IMR-90 (cell line): ENCODE results near the gene AKIP1. TPM values are rescaled to one million over a fixed set of nuclear protein-coding genes. Genes with fewer than 3 reads are reported as not detected.
A peak's percentile ranks its signal among the peaks of the same experiment; 100 is the strongest.

Experiments
- ATAC-seq: fragments of 200-7000 bp; cut with Tn5 transposase; 2 replicates; pipeline ENCODE4 v1.9.1; 2020; ENCODE audit warnings: low read depth, mild to moderate bottlenecking, moderate library complexity
- BruUV-seq: library from RNA; stranded (reverse); fragments of 400-500 nt; replicated peaks from 2 replicates; lab custom pipeline; 2021; lab: Mats Ljungman, UMichigan
- CTCF ChIA-PET: fragments of 300-600 bp; formaldehyde crosslinking; extraction: SDS; loops from one replicate; lab custom pipeline; 2021; ENCODE audit warnings: antibody characterized with exemption; lab: Yijun Ruan, JAX
- POLR2A ChIA-PET: fragments of 300-600 bp; sonication (Branson Sonifier 250); formaldehyde crosslinking; loops from one replicate; lab custom pipeline; 2022; ENCODE audit warnings: antibody characterized with exemption; ENCODE audit not compliant: unreplicated experiment; lab: Charles Lee
- DNase-seq: peaks from one replicate; pipeline ENCODE4 v3.0.0; 2013
- H2AFZ ChIP-seq: replicated peaks from 2 replicates; pipeline ENCODE3; 2013; ENCODE audit warnings: low read length, mild to moderate bottlenecking; ENCODE audit not compliant: poor library complexity
- H2AK5ac ChIP-seq: 2 replicates; pipeline ENCODE4 v1.6.1; 2013; ENCODE audit warnings: low read depth, low read length, inconsistent platforms
- H2AK9ac ChIP-seq: replicated peaks from 2 replicates; pipeline ENCODE3; 2013; ENCODE audit warnings: mild to moderate bottlenecking, low read depth, low read length, moderate library complexity; ENCODE audit not compliant: poor library complexity
- H2BK120ac ChIP-seq: 2 replicates; pipeline ENCODE4 v1.6.1; 2013; ENCODE audit warnings: low read depth, low read length, inconsistent platforms
- H2BK15ac ChIP-seq: 3 replicates; pipeline ENCODE4 v1.6.1; 2013; ENCODE audit warnings: low read depth, low read length, inconsistent platforms
- H2BK20ac ChIP-seq: 2 replicates; pipeline ENCODE4 v1.6.1; 2013; ENCODE audit warnings: low read depth, mild to moderate bottlenecking, inconsistent platforms, low read length, moderate library complexity
- H2BK5ac ChIP-seq: 2 replicates; pipeline ENCODE4 v1.6.1; 2013; ENCODE audit warnings: mild to moderate bottlenecking, low read depth, low read length, inconsistent platforms; ENCODE audit not compliant: poor library complexity, severe bottlenecking
- H3K14ac ChIP-seq: replicated peaks from 2 replicates; pipeline ENCODE4 v1.6.1; 2013; ENCODE audit warnings: low read depth, low read length, inconsistent platforms
- H3K18ac ChIP-seq: 2 replicates; pipeline ENCODE4 v1.6.1; 2013; ENCODE audit warnings: low read depth, low read length, control low read depth
- H3K23ac ChIP-seq: 2 replicates; pipeline ENCODE4 v1.6.1; 2013; ENCODE audit warnings: low read depth, low read length, inconsistent platforms
- H3K27ac ChIP-seq: 2 replicates; pipeline ENCODE4 v1.5.1; 2013; ENCODE audit warnings: mild to moderate bottlenecking, control low read depth, low read length; ENCODE audit not compliant: insufficient read depth
- H3K27me3 ChIP-seq: 2 replicates; pipeline ENCODE4 v1.6.1; 2013; ENCODE audit warnings: low read length; ENCODE audit not compliant: control insufficient read depth, insufficient read depth
- H3K36me3 ChIP-seq: 2 replicates; pipeline ENCODE4 v1.6.1; 2013; ENCODE audit warnings: low read length, mixed read lengths; ENCODE audit not compliant: control insufficient read depth, insufficient read depth
- H3K4ac ChIP-seq: 2 replicates; pipeline ENCODE4 v1.6.1; 2013; ENCODE audit warnings: low read depth, low read length, inconsistent platforms
- H3K4me1 ChIP-seq: 2 replicates; pipeline ENCODE4 v1.6.1; 2013; ENCODE audit warnings: low read length, mixed read lengths; ENCODE audit not compliant: control insufficient read depth, insufficient read depth
- H3K4me2 ChIP-seq: 2 replicates; pipeline ENCODE4 v1.6.1; 2013; ENCODE audit warnings: low read depth, mild to moderate bottlenecking, control low read depth, low read length, moderate library complexity
- H3K4me3 ChIP-seq: 2 replicates; pipeline ENCODE4 v1.5.1; 2013; ENCODE audit warnings: low read depth, mild to moderate bottlenecking, control low read depth, low read length, moderate library complexity; ENCODE audit not compliant: insufficient read depth
- H3K56ac ChIP-seq: 2 replicates; pipeline ENCODE4 v1.6.1; 2013; ENCODE audit warnings: low read length, inconsistent platforms; ENCODE audit not compliant: insufficient read depth; ENCODE audit errors: extremely low read depth
- H3K79me1 ChIP-seq, 2 experiments: 2 replicates each; pipeline ENCODE4 v1.6.1; 2013; ENCODE audit warnings: low read length in 2 of 2, inconsistent platforms in 1 of 2, low read depth in 1 of 2
- H3K9ac ChIP-seq: 2 replicates; pipeline ENCODE4 v1.6.1; 2013; ENCODE audit warnings: low read depth, low read length, control low read depth
- H3K9me1 ChIP-seq: 2 replicates; pipeline ENCODE4 v1.6.1; 2013; ENCODE audit warnings: low read length, inconsistent platforms; ENCODE audit not compliant: insufficient read depth
- H3K9me3 ChIP-seq: 2 replicates; pipeline ENCODE4 v1.6.1; 2013; ENCODE audit warnings: low read length; ENCODE audit not compliant: control insufficient read depth, insufficient read depth
- H4K20me1 ChIP-seq: 2 replicates; pipeline ENCODE4 v1.6.1; 2013; ENCODE audit warnings: low read length, inconsistent platforms; ENCODE audit not compliant: insufficient read depth
- H4K5ac ChIP-seq: 2 replicates; pipeline ENCODE4 v1.6.1; 2013; ENCODE audit warnings: mild to moderate bottlenecking, low read depth, low read length, control low read depth
- H4K8ac ChIP-seq, 2 experiments: 2 replicates each; pipeline ENCODE4 v1.6.1; 2013; ENCODE audit warnings: low read depth in 2 of 2, low read length in 2 of 2, control low read depth in 1 of 2, inconsistent platforms in 1 of 2
- H4K91ac ChIP-seq: 2 replicates; pipeline ENCODE4 v1.6.1; 2013; ENCODE audit warnings: low read depth, low read length, inconsistent platforms; ENCODE audit not compliant: insufficient read depth
- BHLHE40 ChIP-seq: fragments of 150-350 bp; IDR thresholded peaks from 2 replicates; pipeline ENCODE4 v1.6.1; 2016; ENCODE audit warnings: mild to moderate bottlenecking, low read depth, low read length
- CHD1 ChIP-seq: IDR thresholded peaks from 2 replicates; pipeline ENCODE4 v1.6.1; 2012; ENCODE audit warnings: low read depth, low read length, improper control_type of control experiment
- FOS ChIP-seq: fragments of 150-350 bp; IDR thresholded peaks from 2 replicates; pipeline ENCODE4 v1.6.1; 2016; ENCODE audit warnings: low read depth, low read length
- MAFK ChIP-seq: IDR thresholded peaks from 2 replicates; pipeline ENCODE4 v1.6.1; 2012; ENCODE audit warnings: low read depth, low read length, improper control_type of control experiment
- MAZ ChIP-seq: IDR thresholded peaks from 2 replicates; pipeline ENCODE4 v1.6.1; 2012; ENCODE audit warnings: low read depth, mild to moderate bottlenecking, low read length, improper control_type of control experiment, moderate library complexity, borderline replicate concordance
- MXI1 ChIP-seq: IDR thresholded peaks from 2 replicates; pipeline ENCODE4 v1.6.1; 2012; ENCODE audit warnings: low read depth, mild to moderate bottlenecking, low read length, moderate library complexity, borderline replicate concordance
- NFE2L2 ChIP-seq: fragments of 150-350 bp; IDR thresholded peaks from 2 replicates; pipeline ENCODE4 v1.6.1; 2016; ENCODE audit warnings: low read depth, mild to moderate bottlenecking, low read length
- RAD21 ChIP-seq: IDR thresholded peaks from 2 replicates; pipeline ENCODE4 v1.6.1; 2012; ENCODE audit warnings: low read length, improper control_type of control experiment
- RCOR1 ChIP-seq: IDR thresholded peaks from 2 replicates; pipeline ENCODE4 v1.6.1; 2012; ENCODE audit warnings: mild to moderate bottlenecking, low read length, improper control_type of control experiment; ENCODE audit not compliant: insufficient replicate concordance
- RFX5 ChIP-seq: IDR thresholded peaks from 2 replicates; pipeline ENCODE4 v1.8.0; 2012; ENCODE audit warnings: low read depth, mild to moderate bottlenecking, low read length, moderate library complexity
- SMC3 ChIP-seq: fragments of 150-350 bp; IDR thresholded peaks from 2 replicates; pipeline ENCODE4 v1.6.1; 2016; ENCODE audit warnings: low read depth, mild to moderate bottlenecking, antibody characterized with exemption, low read length, moderate library complexity
- WGBS, 2 experiments: methylation state at CpG; one replicate each; pipeline versions ENCODE4 v1.1.5 to v1.1.7; 2013; ENCODE audit warnings: missing lambda C conversion rate in 2 of 2; ENCODE audit not compliant: insufficient read length in 1 of 2; ENCODE audit errors: extremely low coverage in 2 of 2; 5-methylcytosine and 5-hydroxymethylcytosine counted together
- dilution Hi-C: fragments of 300-500 bp; cut with HindIII; formaldehyde crosslinking; loops from one replicate; pipeline ENCODE4 v1.14.3; 2018; ENCODE audit warnings: low sequenced_read_pairs; ENCODE audit not compliant: unreplicated experiment
- in situ Hi-C: fragments of 300-500 bp; cut with MboI; formaldehyde crosslinking; loops from 3 replicates; pipeline ENCODE4 v1.14.3; 2019; ENCODE audit warnings: low sequenced_read_pairs, inconsistent platforms, mixed read lengths
- intact Hi-C: fragments of 100-400 bp; cut with micrococcal nuclease; formaldehyde crosslinking; loops from 2 replicates; pipeline ENCODE4 v1.10.0; 2022
- polyA plus RNA-seq, 3 experiments: library from polyadenylated mRNA; depleted of rRNA; stranded (reverse); fragments of >200 nt; gene quantifications; 2 replicates each; pipeline ENCODE4 v1.2.3, GENCODE V29; 2012; ENCODE audit warnings: low replicate concordance in 1 of 3
- total RNA-seq: library from RNA; depleted of rRNA; stranded (reverse); fragments of >200 nt; gene quantifications from 2 replicates; pipeline ENCODE4 v1.2.3, GENCODE V29; 2012
- TF ChIP-seq, protein P1 (sequence below): fragments of 150-350 bp; IDR thresholded peaks from 2 replicates; pipeline ENCODE4 v1.6.1; 2016; ENCODE audit warnings: low read depth, mild to moderate bottlenecking, low read length, moderate library complexity, borderline replicate concordance
- TF ChIP-seq, protein P2 (sequence below): conservative IDR thresholded peaks from 2 replicates; pipeline ENCODE4 v1.5.1; 2012; ENCODE audit warnings: mild to moderate bottlenecking, low read depth, low read length, improper control_type of control experiment

The AKIP1 gene
- total and polyA plus RNA-seq, 2 of the 4 experiments (the other 2 are of a cell fraction) = 33.9 to 36.0 TPM

DNA sequence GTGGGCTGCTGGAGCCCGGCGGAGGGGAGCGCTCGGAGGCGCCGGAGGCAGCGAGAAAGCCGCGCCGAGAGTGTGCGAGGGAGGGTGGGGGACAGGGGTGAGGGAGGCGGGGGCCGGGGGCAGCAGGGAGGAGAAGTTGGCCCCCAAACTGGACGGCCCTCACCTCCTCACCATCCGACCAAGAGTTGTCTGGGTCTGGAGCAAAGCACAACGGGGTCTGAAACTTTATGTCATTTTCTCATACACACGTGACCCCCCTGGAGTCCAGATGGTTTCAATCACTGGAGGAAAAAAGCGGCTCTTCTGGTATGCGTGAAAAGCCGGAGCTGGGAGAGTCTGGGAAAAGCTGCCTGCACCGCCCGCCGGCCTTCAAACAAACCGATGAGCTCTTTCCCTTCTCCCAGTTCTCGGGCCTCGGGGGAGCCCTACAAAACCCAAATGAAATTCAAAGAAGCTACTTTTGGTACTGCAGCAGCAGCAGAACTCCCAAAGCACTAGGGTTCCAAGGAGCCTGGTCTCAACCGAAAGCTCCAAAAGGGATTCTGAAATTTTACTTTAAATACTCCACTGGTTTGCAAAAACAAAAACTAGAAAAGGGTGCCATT, 39.7 kb upstream of the AKIP1 start (continued):
- TF ChIP-seq RAD21 = no peak
- TF ChIP-seq MXI1 = 0 out of 2 replicates have a peak, but pooled peaks have one; percentile 21

DNA sequence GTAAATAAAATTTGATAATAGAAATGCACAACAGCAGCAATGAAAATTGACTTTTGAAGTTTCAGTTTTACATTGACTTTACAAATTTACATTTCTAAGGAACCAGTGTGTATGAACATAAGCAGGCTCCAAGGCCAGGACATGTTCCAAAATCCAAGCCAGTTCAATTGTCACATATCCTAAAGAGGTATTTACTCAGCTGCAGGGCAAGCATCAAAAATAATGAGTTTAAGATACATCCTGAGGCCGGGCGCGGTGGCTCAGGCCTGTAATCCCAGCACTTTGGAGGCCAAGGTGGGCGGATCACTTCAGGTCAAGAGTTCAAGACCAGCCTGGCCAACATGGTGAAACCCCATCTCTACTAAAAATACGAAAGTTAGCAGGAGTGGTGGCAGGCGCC, 39.0 kb upstream of the AKIP1 start:
- CTCF ChIA-PET = interaction anchor here (1.4 to 1.8 kb wide), 2 partner anchors 33 to 40 kb away, joined by 4 to 5 read pairs; no protein-coding TSS in a partner anchor
- Histone ChIP-seq H3K27me3 (no peaks in the 10 kb centered on the region), H3K36me3 (no peaks in the 10 kb centered on the region), H3K79me1 (peaks cover 3 to 37% of the 10 kb centered on the region in 2 experiments; a peak in 3 of 4 replicates), H3K4me2 (peak overlapping the region; percentile 84), H3K9me1 (peaks cover 8% of the 10 kb centered on the region), H3K56ac (no peak overlapping the region), H2AK5ac (no peak overlapping the region), H3K9me3 (no peaks in the 10 kb centered on the region), H4K91ac (no peak overlapping the region), H3K18ac (0 out of 2 replicates have a peak overlapping the region, but pooled peaks have one; percentile 1), H2BK20ac (no peak overlapping the region), H2BK120ac (peak overlapping the region; percentile 8), H2AFZ (no peak overlapping the region), H3K4me3 (no peak overlapping the region), H4K5ac (peak overlapping the region; percentile 1; the same call in 1 of the 2 replicates), H3K4ac (peak overlapping the region; percentile 52), H3K4me1 (peaks cover 10% of the 10 kb centered on the region), H4K8ac (peak overlapping the region; percentile 12 to 69; a peak in 2 of 4 replicates), H3K27ac (peak overlapping the region; percentile 48; the same call in 1 of the 2 replicates), H2BK5ac (peak overlapping the region; percentile 77), H2BK15ac (no peak overlapping the region), H3K9ac (0 out of 2 replicates have a peak overlapping the region, but pooled peaks have one; percentile 76), H2AK9ac (no peak overlapping the region), H3K14ac (0 out of 2 replicates have a peak overlapping the region, but pooled peaks have one; percentile 1), H4K20me1 (peaks cover 12% of the 10 kb centered on the region; the same call in 1 of the 2 replicates), H3K23ac (peak overlapping the region; percentile 34; the same call in 1 of the 2 replicates)
- DNase-seq = no peak
- POLR2A ChIA-PET = interaction anchor here (0.6 to 1.7 kb wide), 5 partner anchors 39 to 588 kb away, joined by 3 to 6 read pairs (median 3); a partner anchor contains a TSS
- intact Hi-C loops = loop anchor here (1.0 to 5.0 kb wide), 5 partner anchors 35 to 183 kb away; partner anchors contain the start of gene TMEM9B
- ATAC-seq = no peak
- in situ Hi-C loops = no loop called here
- no TSS peak for BruUV-seq
- dilution Hi-C loops = no loop called here
- 100% methylated on average over 2 of the region's 6 CpGs; no CpG with 5 or more reads in 1 of the 2 experiments for WGBS, 2 experiments
- no peak for TF ChIP-seq CHD1
- no peak for TF ChIP-seq SMC3
- TF ChIP-seq, protein P1, sequence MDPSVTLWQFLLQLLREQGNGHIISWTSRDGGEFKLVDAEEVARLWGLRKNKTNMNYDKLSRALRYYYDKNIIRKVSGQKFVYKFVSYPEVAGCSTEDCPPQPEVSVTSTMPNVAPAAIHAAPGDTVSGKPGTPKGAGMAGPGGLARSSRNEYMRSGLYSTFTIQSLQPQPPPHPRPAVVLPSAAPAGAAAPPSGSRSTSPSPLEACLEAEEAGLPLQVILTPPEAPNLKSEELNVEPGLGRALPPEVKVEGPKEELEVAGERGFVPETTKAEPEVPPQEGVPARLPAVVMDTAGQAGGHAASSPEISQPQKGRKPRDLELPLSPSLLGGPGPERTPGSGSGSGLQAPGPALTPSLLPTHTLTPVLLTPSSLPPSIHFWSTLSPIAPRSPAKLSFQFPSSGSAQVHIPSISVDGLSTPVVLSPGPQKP = no peak
- no peak for TF ChIP-seq FOS
- no peak for TF ChIP-seq RAD21
- TF ChIP-seq RCOR1 = no peak
- TF ChIP-seq MXI1 = no peak
- TF ChIP-seq, protein P2, sequence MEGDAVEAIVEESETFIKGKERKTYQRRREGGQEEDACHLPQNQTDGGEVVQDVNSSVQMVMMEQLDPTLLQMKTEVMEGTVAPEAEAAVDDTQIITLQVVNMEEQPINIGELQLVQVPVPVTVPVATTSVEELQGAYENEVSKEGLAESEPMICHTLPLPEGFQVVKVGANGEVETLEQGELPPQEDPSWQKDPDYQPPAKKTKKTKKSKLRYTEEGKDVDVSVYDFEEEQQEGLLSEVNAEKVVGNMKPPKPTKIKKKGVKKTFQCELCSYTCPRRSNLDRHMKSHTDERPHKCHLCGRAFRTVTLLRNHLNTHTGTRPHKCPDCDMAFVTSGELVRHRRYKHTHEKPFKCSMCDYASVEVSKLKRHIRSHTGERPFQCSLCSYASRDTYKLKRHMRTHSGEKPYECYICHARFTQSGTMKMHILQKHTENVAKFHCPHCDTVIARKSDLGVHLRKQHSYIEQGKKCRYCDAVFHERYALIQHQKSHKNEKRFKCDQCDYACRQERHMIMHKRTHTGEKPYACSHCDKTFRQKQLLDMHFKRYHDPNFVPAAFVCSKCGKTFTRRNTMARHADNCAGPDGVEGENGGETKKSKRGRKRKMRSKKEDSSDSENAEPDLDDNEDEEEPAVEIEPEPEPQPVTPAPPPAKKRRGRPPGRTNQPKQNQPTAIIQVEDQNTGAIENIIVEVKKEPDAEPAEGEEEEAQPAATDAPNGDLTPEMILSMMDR = no peak
- TF ChIP-seq MAZ = no peak
- TF ChIP-seq RFX5 = no peak
- TF ChIP-seq NFE2L2 = no peak
- no peak for TF ChIP-seq MAFK
- no peak for TF ChIP-seq BHLHE40
